BJ (cell line): ENCODE results near the gene SPPL2B. TPM values are rescaled to one million over a fixed set of nuclear protein-coding genes. Genes with fewer than 3 reads are reported as not detected.

ENCODE experiments used
- CTCF ChIA-PET: fragments of 350-600 bp; formaldehyde crosslinking; extraction: SDS; loops from one replicate; lab custom pipeline; 2021; ENCODE audit warnings: antibody characterized with exemption, inconsistent platforms; lab: Yijun Ruan, JAX
- POLR2A ChIA-PET: fragments of 300-600 bp; sonication (Branson Sonifier 250); formaldehyde crosslinking; extraction: SDS; loops from one replicate; lab custom pipeline; 2021; ENCODE audit warnings: antibody characterized with exemption; lab: Charles Lee
- DNase-seq: peaks from one replicate; pipeline ENCODE4 v3.0.0-alpha.2; 2011; ENCODE audit warnings: low read depth
- H3K27me3 ChIP-seq: 2 replicates; pipeline ENCODE4 v1.6.0; 2011; ENCODE audit warnings: low read length; ENCODE audit not compliant: control insufficient read depth, insufficient read depth
- H3K36me3 ChIP-seq: 2 replicates; pipeline ENCODE4 v1.5.1; 2011; ENCODE audit warnings: low read length; ENCODE audit not compliant: control insufficient read depth, insufficient read depth
- H3K4me3 ChIP-seq: 2 replicates; pipeline ENCODE4 v1.5.1; 2011; ENCODE audit warnings: low read depth, mild to moderate bottlenecking, control low read depth, low read length
- polyA plus RNA-seq: library from polyadenylated mRNA; depleted of rRNA; stranded (reverse); fragments of >200 nt; gene quantifications from 2 replicates; pipeline ENCODE4 v1.2.3, GENCODE V29; 2011
- TF ChIP-seq, protein P1 (sequence below): IDR thresholded peaks from 2 replicates; pipeline ENCODE4 v1.5.1; 2011; ENCODE audit warnings: low read depth, mild to moderate bottlenecking, control low read depth, inconsistent platforms, low read length, moderate library complexity; ENCODE audit not compliant: insufficient read depth

Gene SPPL2B
- polyA plus RNA-seq, 1 experiment, result 24.9 TPM

DNA sequence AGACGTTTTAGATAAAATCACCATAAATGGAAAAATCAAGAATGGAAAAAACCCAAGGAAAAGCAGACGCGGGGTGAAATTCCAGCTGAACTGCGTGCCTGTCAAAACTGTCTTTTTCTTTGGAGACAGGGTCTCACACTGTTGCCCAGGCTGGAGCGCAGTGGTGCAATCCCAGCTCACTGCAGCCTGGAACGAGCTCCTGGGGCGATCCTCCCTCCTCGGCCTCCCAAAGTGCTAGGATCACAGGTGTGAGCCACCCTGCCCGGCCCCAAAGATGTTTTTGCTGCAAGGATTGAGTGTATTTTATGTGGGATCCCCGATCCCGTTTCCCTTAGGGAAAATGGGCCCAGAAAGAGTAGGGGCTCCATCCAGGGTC is 45.6 kb upstream of the SPPL2B start:
- POLR2A ChIA-PET, result no interaction called here
- Histone ChIP-seq H3K4me3 (no peak overlapping the region), H3K27me3 (peaks cover 5% of the 10 kb centered on the region; the same call in 1 of the 2 replicates), H3K36me3 (no peaks in the 10 kb centered on the region)
- TF ChIP-seq, protein P1, sequence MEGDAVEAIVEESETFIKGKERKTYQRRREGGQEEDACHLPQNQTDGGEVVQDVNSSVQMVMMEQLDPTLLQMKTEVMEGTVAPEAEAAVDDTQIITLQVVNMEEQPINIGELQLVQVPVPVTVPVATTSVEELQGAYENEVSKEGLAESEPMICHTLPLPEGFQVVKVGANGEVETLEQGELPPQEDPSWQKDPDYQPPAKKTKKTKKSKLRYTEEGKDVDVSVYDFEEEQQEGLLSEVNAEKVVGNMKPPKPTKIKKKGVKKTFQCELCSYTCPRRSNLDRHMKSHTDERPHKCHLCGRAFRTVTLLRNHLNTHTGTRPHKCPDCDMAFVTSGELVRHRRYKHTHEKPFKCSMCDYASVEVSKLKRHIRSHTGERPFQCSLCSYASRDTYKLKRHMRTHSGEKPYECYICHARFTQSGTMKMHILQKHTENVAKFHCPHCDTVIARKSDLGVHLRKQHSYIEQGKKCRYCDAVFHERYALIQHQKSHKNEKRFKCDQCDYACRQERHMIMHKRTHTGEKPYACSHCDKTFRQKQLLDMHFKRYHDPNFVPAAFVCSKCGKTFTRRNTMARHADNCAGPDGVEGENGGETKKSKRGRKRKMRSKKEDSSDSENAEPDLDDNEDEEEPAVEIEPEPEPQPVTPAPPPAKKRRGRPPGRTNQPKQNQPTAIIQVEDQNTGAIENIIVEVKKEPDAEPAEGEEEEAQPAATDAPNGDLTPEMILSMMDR, result no peak
- CTCF ChIA-PET, result interaction anchor here (1.0 to 1.7 kb wide), 3 partner anchors 9 to 33 kb away, joined by 3 to 4 read pairs (median 4); no protein-coding TSS in a partner anchor
- DNase-seq, result no peak

DNA sequence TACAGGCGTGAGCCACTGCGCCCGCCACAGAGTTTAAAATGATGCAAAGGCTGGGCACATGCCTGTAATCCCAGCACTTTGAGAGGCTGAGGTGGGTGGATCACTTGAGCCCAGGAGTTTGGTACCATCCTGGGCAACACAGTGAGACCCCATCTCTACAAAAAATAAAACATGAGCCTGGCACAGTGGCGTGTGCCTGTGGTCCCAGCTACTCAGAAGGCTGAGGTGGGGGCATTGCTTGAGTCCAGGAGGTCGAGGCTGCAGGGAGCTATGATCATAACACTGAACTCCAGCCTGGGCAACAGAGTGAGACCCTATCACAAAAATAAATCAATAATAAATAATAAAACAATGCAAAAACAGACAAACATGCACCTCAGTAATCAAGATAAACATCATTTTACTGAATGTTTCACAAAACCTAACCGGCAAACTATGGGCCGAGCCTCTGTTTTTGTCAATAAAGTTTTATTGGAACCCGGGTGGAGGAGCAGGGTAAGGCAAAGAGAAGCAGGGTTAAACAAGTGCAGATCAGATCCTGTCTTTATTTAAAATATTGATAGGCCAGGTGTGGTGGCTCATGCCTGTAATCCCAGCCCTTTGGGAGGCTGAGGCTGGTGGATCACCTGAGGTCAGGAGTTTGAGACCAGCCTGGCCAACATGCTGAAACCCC is 44.5 kb upstream of the SPPL2B start:
- no peak for DNase-seq
- H3K4me3 ChIP-seq, result no peak overlapping the region
- POLR2A ChIA-PET, result no interaction called here
- CTCF ChIA-PET, result interaction anchor here (1.0 kb wide), 1 partner anchor 11 kb away, joined by 3 read pairs; no protein-coding TSS in a partner anchor
- peaks cover 13% of the 10 kb centered on the region for H3K27me3 ChIP-seq
- TF ChIP-seq, protein P1, result no peak
- H3K36me3 ChIP-seq, result no peaks in the 10 kb centered on the region

DNA sequence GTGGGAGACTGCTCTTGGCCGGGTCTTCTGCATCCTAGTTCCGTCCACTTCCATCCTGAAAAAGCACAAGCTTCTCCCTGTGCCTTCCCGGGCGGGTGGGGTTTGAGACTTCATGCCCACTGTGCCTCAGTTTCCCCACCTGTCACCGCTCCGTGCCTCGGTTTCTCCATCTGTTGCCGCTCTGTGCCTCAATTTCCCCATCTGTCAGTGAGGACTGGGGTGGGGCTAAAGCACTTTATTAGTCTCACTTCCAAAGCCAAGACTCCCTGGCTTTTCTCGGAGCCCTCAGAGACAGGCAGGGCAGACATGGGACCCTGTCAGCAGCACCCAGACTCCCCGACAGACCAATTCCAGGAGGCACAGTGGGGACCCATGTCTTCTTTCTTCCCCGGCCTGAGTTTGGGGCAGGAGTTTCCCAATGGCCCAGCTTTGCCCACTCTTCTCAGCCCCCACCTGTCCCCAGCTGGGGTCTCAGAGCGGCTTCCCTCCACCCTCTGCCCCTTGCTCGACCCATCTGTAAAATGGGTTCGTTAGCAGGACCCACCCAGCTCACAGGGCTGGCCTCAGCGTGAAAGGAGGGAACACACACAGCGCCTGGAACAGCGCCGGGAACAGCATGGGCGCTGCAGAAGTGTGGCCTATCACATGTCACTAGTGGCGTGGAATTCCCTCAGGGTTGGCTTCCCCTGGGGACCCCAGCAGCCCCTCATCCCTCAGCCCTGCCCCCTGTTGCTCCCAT is 41.9 kb upstream of the SPPL2B start:
- CTCF ChIA-PET, result interaction anchor here (0.6 to 5.3 kb wide), 2 partner anchors 12 to 194 kb away, joined by 7 to 34 read pairs; no protein-coding TSS in a partner anchor

DNA sequence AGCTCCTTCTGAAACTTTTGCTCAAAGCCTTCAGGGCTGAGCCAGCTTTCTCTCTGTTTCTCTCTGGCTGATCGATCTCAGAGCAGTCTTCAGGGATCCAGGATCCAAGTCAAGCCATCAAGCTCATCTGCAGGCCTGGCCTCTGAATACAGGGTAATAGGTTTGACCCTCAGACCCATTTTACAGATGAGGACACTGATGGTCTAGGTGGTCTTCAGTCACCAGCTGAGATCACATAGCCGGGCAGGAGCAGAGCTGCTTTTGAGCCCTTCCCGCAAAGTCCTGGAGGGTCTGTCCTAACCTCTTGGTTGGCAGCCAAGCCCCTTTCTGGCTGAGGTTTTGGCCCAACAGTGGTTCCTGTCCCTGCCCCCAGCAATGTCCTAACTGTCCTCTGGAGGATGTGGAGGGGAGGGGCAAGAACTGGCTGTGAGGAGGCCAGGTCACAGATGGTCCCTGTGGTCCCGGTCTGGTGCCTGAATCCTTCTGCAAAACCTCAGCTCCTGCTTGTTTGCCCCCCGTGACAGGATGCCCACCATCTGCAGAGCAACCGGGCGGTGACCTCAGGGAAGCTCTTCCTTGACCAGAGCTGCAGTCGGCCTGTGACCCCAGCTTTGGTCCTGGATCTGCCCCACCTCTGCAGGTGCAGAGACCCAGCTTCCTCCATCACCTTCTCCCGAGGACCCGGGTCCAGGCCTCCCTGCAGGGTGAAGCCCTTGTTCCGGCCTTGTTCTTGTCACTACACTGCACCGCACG is 40.7 kb upstream of the SPPL2B start:
- TF ChIP-seq, protein P1, result no peak
- Histone ChIP-seq H3K27me3 (peaks cover 27% of the 10 kb centered on the region), H3K36me3 (no peaks in the 10 kb centered on the region), H3K4me3 (no peak overlapping the region)
- ChIA-PET POLR2A (no interaction called here), CTCF (interaction anchor here (5.3 kb wide), 1 partner anchor 13 kb away, joined by 34 read pairs; no protein-coding TSS in a partner anchor)
- DNase-seq, result no peak

More for the DNA sequence above, 41.9 kb upstream of the SPPL2B start:
- no peak overlapping the region for H3K4me3 ChIP-seq
- no peaks in the 10 kb centered on the region for H3K36me3 ChIP-seq
- TF ChIP-seq, protein P1, result no peak
- POLR2A ChIA-PET, result no interaction called here
- DNase-seq, result no peak
- H3K27me3 ChIP-seq, result peaks cover 27% of the 10 kb centered on the region
